ENCODE results near the gene DGKB. TPM values are rescaled to one million over a fixed set of nuclear protein-coding genes. Genes with fewer than 3 reads are reported as not detected.

The DGKB gene
- polyA plus RNA-seq, 3 donors from 2014 or later = not detected

DNA sequence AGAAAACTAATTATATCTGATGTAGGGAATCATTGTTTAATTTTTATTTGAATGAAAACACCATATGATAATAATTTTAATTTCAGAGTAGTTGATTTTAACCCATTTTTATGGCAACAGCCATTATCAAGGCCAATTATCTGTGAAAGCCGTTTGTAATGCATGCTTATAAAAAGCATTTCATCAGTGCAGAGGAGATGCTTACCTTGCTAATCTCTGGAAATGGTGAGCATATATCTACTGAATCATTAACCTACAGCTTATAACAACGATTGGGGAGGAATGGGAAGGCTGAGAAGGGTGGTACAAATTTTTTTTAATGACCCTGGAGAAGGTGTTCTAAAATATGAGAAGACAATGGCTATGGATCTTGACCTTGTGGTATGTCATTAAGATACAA lies 235.6 kb downstream of the DGKB start:
- no peaks in the 10 kb centered on the region for H3K4me1 Mint-ChIP-seq
- no peak overlapping the region for H3K27ac Mint-ChIP-seq
- peaks cover 0 to 14% (median 6%) of the 10 kb centered on the region in 6 donors for H3K9me3 Mint-ChIP-seq
- no peak for DNase-seq
- H3K4me3 Mint-ChIP-seq = no peak overlapping the region
- H3K27me3 Mint-ChIP-seq (ENCODE audit: low read depth in 3 of 3) = no peaks in the 10 kb centered on the region
- H3K36me3 Mint-ChIP-seq = no peaks in the 10 kb centered on the region

- Mint-ChIP-seq H3K27ac (no peak overlapping the region), H3K27me3 (ENCODE audit: low read depth in 3 of 3) (no peaks in the 10 kb centered on the region), H3K36me3 (no peaks in the 10 kb centered on the region), H3K4me1 (no peaks in the 10 kb centered on the region), H3K9me3 (peaks cover 0 to 14% (median 6%) of the 10 kb centered on the region in 6 donors), H3K4me3 (no peak overlapping the region)
- no peak for DNase-seq
Measured at GRCh38 chr7:14666304-14666703, 236.2 kb downstream of the DGKB start.

- H3K27ac Mint-ChIP-seq = no peak overlapping the region
- H3K9me3 Mint-ChIP-seq = peaks cover 6 to 25% (median 19%) of the 10 kb centered on the region in 6 donors
- peaks cover 0 to 2% (median 0%) of the 10 kb centered on the region in 3 donors for H3K27me3 Mint-ChIP-seq (ENCODE audit: low read depth in 3 of 3)
- no peak overlapping the region for H3K4me3 Mint-ChIP-seq
- no peaks in the 10 kb centered on the region for H3K4me1 Mint-ChIP-seq
- DNase-seq = no peak
- H3K36me3 Mint-ChIP-seq = no peaks in the 10 kb centered on the region
Measured at GRCh38 chr7:14639801-14640200, 262.8 kb downstream of the DGKB start.

DNA sequence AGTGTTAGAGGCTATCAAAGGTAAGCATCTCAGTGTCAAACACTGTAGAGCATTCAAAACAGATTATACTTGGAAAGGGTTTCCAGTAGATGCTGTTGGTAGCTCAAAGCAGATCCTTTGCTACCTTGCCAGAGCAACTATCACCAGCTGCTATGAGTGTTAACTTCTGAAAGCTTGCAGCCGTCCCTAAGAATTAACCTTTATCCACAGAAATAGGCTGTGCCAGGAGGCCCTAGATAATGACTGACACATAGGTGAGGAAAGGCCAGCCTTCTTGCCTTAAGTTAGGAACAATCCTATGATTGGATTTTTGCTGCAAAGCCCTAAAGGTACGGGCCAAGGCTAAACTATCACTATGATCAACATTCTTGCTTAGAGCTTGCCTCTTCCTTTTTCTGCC lies 263.2 kb downstream of the DGKB start:
- DNase-seq = no peak
- peaks cover 0 to 2% (median 0%) of the 10 kb centered on the region in 3 donors for H3K27me3 Mint-ChIP-seq (ENCODE audit: low read depth in 3 of 3)
- no peak overlapping the region for H3K4me3 Mint-ChIP-seq
- H3K4me1 Mint-ChIP-seq = no peaks in the 10 kb centered on the region
- H3K36me3 Mint-ChIP-seq = no peaks in the 10 kb centered on the region
- H3K27ac Mint-ChIP-seq = no peak overlapping the region
- H3K9me3 Mint-ChIP-seq = peaks cover 6 to 20% (median 16%) of the 10 kb centered on the region in 6 donors

- Mint-ChIP-seq H3K4me1 (no peaks in the 10 kb centered on the region), H3K9me3 (peaks cover 3 to 10% (median 7%) of the 10 kb centered on the region in 6 donors), H3K27me3 (ENCODE audit: low read depth in 3 of 3) (no peaks in the 10 kb centered on the region), H3K27ac (no peak overlapping the region), H3K4me3 (no peak overlapping the region), H3K36me3 (no peaks in the 10 kb centered on the region)
- no peak for DNase-seq
Measured at GRCh38 chr7:14637968-14638367, 264.6 kb downstream of the DGKB start.

- H3K4me1 Mint-ChIP-seq = no peaks in the 10 kb centered on the region
- H3K9me3 Mint-ChIP-seq = peaks cover 0 to 19% (median 4%) of the 10 kb centered on the region in 6 donors
- H3K36me3 Mint-ChIP-seq = no peaks in the 10 kb centered on the region
- no peak overlapping the region for H3K27ac Mint-ChIP-seq
- H3K27me3 Mint-ChIP-seq (ENCODE audit: low read depth in 3 of 3) = no peaks in the 10 kb centered on the region
- no peak for DNase-seq
- H3K4me3 Mint-ChIP-seq = no peak overlapping the region
Measured at GRCh38 chr7:14635955-14636354, 266.6 kb downstream of the DGKB start.

DNA sequence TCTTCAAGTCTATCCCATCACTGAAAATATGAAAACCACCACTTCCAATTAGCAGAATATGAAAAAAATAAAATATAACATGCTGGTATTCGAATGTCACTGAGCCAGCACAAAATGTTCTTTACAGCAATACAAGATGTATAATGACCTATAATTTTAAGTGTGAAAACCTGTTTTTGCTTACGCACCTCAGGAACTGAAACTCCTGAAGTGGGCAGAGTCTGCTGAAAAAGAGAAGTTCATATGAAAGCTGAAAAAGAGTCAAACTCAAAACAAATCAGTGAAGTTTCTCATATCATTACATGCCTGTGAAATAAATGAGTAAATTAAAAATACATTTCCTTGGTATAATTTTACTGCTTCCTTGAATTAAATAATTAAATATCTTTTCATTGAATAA lies 272.5 kb downstream of the DGKB start:
- H3K27me3 Mint-ChIP-seq (ENCODE audit: low read depth in 3 of 3) = peaks cover 0 to 1% (median 0%) of the 10 kb centered on the region in 3 donors
- peaks cover 0 to 13% (median 2%) of the 10 kb centered on the region in 6 donors for H3K9me3 Mint-ChIP-seq
- no peaks in the 10 kb centered on the region for H3K4me1 Mint-ChIP-seq
- H3K36me3 Mint-ChIP-seq = no peaks in the 10 kb centered on the region
- no peak for DNase-seq
- H3K4me3 Mint-ChIP-seq = no peak overlapping the region
- H3K27ac Mint-ChIP-seq = no peak overlapping the region

- H3K9me3 Mint-ChIP-seq = peaks cover 0 to 13% (median 2%) of the 10 kb centered on the region in 6 donors
- no peaks in the 10 kb centered on the region for H3K4me1 Mint-ChIP-seq
- DNase-seq = no peak
- no peaks in the 10 kb centered on the region for H3K36me3 Mint-ChIP-seq
- H3K27ac Mint-ChIP-seq = no peak overlapping the region
- H3K4me3 Mint-ChIP-seq = no peak overlapping the region
- H3K27me3 Mint-ChIP-seq (ENCODE audit: low read depth in 3 of 3) = peaks cover 0 to 1% (median 0%) of the 10 kb centered on the region in 3 donors
Measured at GRCh38 chr7:14628516-14628915, 274.0 kb downstream of the DGKB start.

- H3K4me3 Mint-ChIP-seq = no peak overlapping the region
- H3K9me3 Mint-ChIP-seq = peaks cover 0 to 10% (median 3%) of the 10 kb centered on the region in 6 donors
- H3K4me1 Mint-ChIP-seq = no peaks in the 10 kb centered on the region
- H3K27ac Mint-ChIP-seq = no peak overlapping the region
- H3K27me3 Mint-ChIP-seq (ENCODE audit: low read depth in 3 of 3) = peaks cover 0 to 1% (median 0%) of the 10 kb centered on the region in 3 donors
- no peaks in the 10 kb centered on the region for H3K36me3 Mint-ChIP-seq
- no peak for DNase-seq
Measured at GRCh38 chr7:14626076-14626475, 276.5 kb downstream of the DGKB start.

DNA sequence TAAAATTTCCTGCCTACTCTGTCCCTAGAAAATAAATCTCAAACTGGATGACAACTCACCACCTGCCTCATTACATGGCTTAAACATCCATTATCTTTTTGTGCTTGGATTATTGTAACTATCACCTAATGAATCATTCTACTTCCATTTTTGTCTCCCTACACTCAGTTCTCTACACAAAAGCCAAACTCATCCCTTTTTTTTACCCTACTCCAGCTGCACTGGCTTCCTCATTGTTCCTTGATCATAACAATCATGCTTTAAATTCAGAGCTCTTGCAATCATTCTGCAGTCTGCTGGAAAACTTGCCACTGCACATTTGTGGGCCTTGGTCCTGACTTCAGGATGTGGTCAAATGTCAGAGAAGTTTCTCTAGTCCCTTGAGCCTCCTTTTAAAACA lies 280.0 kb downstream of the DGKB start:
- no peaks in the 10 kb centered on the region for H3K4me1 Mint-ChIP-seq
- H3K27me3 Mint-ChIP-seq (ENCODE audit: low read depth in 3 of 3) = peaks cover 0 to 1% (median 0%) of the 10 kb centered on the region in 3 donors
- no peak for DNase-seq
- H3K36me3 Mint-ChIP-seq = no peaks in the 10 kb centered on the region
- H3K4me3 Mint-ChIP-seq = no peak overlapping the region
- H3K9me3 Mint-ChIP-seq = peaks cover 2 to 12% (median 4%) of the 10 kb centered on the region in 6 donors
- H3K27ac Mint-ChIP-seq = no peak overlapping the region

GRCh38 chr7:14606101-14606500 lies 296.4 kb downstream of the DGKB start:
- peaks cover 11 to 43% (median 18%) of the 10 kb centered on the region in 6 donors for H3K9me3 Mint-ChIP-seq
- H3K36me3 Mint-ChIP-seq = no peaks in the 10 kb centered on the region
- peaks cover 0 to 1% (median 0%) of the 10 kb centered on the region in 3 donors for H3K27me3 Mint-ChIP-seq (ENCODE audit: low read depth in 3 of 3)
- no peak overlapping the region for H3K4me3 Mint-ChIP-seq
- no peak for DNase-seq
- no peaks in the 10 kb centered on the region for H3K4me1 Mint-ChIP-seq
- no peak overlapping the region for H3K27ac Mint-ChIP-seq

DNA sequence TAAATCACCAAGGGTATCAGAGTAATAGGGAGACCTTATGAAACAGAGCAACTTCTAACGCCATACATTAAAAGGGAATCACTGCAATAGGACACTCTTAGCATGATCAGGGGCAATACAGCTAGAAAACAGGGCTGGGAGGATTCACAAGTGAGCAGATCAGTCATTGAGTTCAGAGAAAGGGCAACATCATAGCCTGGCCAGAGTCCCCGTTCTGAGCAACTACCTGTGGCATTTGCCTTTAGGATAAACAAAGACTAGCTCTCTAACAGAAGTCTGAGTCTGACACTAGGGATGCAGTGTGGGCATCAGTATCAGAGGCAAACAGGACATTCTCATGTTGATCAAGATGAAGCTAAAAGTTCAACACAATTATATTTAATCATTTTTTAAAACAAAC lies 297.9 kb downstream of the DGKB start:
- Mint-ChIP-seq H3K27ac (no peak overlapping the region), H3K4me3 (no peak overlapping the region), H3K27me3 (ENCODE audit: low read depth in 3 of 3) (peaks cover 0 to 1% (median 0%) of the 10 kb centered on the region in 3 donors)

DNA sequence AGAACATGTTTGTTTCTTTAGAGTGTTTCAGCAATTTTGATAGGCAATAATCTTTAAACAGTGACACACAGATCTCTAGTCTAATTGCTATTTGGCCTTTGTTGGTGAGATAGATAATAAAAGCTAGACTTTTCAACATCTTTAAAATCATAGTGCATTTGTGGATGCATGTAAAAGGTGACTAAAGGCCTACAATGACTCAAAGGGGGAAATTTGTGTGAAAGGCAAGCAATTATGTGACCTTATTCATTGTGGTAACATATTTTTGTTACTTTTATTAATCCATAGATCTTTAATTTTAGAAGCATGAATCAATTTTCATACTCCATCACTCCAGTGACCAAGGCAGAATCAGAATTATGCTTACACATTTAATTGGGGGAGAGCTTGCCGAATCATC lies 299.7 kb downstream of the DGKB start:
- no peaks in the 10 kb centered on the region for H3K4me1 Mint-ChIP-seq
- H3K27ac Mint-ChIP-seq = no peak overlapping the region
- peaks cover 4 to 24% (median 18%) of the 10 kb centered on the region in 6 donors for H3K9me3 Mint-ChIP-seq
- H3K36me3 Mint-ChIP-seq = no peaks in the 10 kb centered on the region
- H3K4me3 Mint-ChIP-seq = no peak overlapping the region
- DNase-seq = no peak
- H3K27me3 Mint-ChIP-seq (ENCODE audit: low read depth in 3 of 3) = peaks cover 0 to 1% (median 0%) of the 10 kb centered on the region in 3 donors

More for the DNA sequence above, 297.9 kb downstream of the DGKB start:
- Mint-ChIP-seq H3K36me3 (no peaks in the 10 kb centered on the region), H3K9me3 (peaks cover 10 to 35% (median 18%) of the 10 kb centered on the region in 6 donors), H3K4me1 (no peaks in the 10 kb centered on the region)
- no peak for DNase-seq

DNA sequence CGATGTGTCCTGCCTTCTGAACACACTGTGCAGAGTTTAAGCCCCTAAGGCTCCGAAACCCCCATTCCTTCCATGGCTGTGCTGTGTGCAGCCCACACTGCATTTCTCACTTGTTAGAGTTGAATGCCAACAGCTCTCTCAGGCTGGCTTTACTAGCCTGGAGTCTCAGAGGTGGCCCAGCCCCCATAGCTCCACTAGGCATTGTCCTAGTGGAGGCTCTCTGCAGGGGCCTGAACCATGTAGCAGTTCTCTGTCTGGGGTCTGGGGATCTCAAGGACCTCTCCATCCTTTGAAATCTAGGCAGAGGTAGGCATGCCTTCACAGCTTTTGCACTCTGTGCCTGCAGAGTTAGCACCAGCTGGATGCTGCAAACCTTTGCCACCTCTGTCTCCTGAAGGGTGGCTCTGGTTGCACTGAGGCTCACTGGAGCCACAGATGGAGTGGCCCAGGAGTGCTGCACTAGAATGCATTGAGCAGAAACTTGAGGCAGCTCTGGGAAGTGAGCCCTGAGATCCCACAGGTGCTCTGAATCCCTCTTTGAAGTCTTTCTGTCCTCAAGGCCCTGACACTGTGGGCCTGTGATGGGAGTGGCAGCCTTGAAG lies 301.7 kb downstream of the DGKB start:
- no peak for DNase-seq
- H3K27ac Mint-ChIP-seq = no peak overlapping the region
- H3K36me3 Mint-ChIP-seq = no peaks in the 10 kb centered on the region
- no peak overlapping the region for H3K4me3 Mint-ChIP-seq
- no peaks in the 10 kb centered on the region for H3K4me1 Mint-ChIP-seq
- H3K27me3 Mint-ChIP-seq (ENCODE audit: low read depth in 3 of 3) = peaks cover 0 to 1% (median 0%) of the 10 kb centered on the region in 3 donors
- peaks cover 9 to 33% (median 17%) of the 10 kb centered on the region in 6 donors for H3K9me3 Mint-ChIP-seq

- Mint-ChIP-seq H3K27ac (no peak overlapping the region), H3K27me3 (ENCODE audit: low read depth in 3 of 3) (peaks cover 0 to 1% (median 0%) of the 10 kb centered on the region in 3 donors), H3K4me1 (no peaks in the 10 kb centered on the region), H3K9me3 (peaks cover 8 to 29% (median 16%) of the 10 kb centered on the region in 6 donors), H3K36me3 (no peaks in the 10 kb centered on the region), H3K4me3 (no peak overlapping the region)
- DNase-seq = no peak
Measured at GRCh38 chr7:14598978-14599377, 303.6 kb downstream of the DGKB start.
